ENCODE measurements around the gene CTTNBP2. TPM values are rescaled to one million over a fixed set of nuclear protein-coding genes. Genes with fewer than 3 reads are reported as not detected.
A peak's percentile ranks its signal among the peaks of the same experiment; 100 is the strongest.

Gene CTTNBP2
- total and polyA plus RNA-seq, 12 donors, result 1.2 to 6.7 (median 3.9) TPM

GRCh38 chr7:117755136-117755535 lies 118.1 kb downstream of the CTTNBP2 start:
- no peak for TF ChIP-seq CTCF (IDR thresholded peaks at IDR 0.05)
- TF ChIP-seq POLR2A (IDR thresholded peaks at IDR 0.05), result no peak
- H3K36me3 ChIP-seq (replicated peaks in 1 of 2), result no peaks in the 10 kb centered on the region
- H3K4me1 ChIP-seq (replicated peaks in 1 of 2), result no peaks in the 10 kb centered on the region
- intact Hi-C loops (cut with DNase I), result loop anchor here in 1 of 2 donors (10.0 kb wide), 1 partner anchor 340 kb away; no protein-coding TSS in a partner anchor
- DNase-seq, result no peak
- no peak overlapping the region for H3K27ac ChIP-seq
- WGBS, 4 donors, result 67 to 80% (median 73%) methylated on average over 2 of the region's 2 CpGs
- no peak overlapping the region for H3K4me3 ChIP-seq
- H3K27me3 ChIP-seq, result no peaks in the 10 kb centered on the region
- no peaks in the 10 kb centered on the region for H3K9me3 ChIP-seq (replicated peaks in 1 of 3)

DNA sequence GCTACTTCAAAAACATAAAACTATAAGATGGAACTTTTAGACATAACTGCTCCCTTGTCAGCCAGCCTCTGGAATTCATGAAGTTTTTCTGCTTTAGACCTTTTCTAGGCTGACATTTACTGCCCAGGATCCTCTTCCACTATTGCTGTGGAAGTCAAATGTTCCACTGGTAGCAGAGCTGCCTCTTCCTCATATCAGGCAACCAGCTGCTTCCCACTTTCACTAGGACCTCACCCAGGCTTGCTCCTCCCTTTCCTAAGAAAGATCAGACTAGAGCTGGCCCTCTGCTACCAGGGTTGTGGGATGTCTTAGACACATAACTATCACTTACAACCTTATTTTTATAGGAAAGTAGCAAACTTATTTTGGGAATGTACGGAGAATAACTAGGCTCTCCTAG lies 121.5 kb downstream of the CTTNBP2 start:
- H3K36me3 ChIP-seq (replicated peaks in 1 of 2), result no peaks in the 10 kb centered on the region
- DNase-seq, result peak in 2 of 7 donors; percentile 24 to 29
- 80 to 97% (median 83%) methylated on average over 1 of the region's 1 CpG for WGBS, 4 donors
- no peak overlapping the region for H3K4me3 ChIP-seq
- H3K9me3 ChIP-seq (replicated peaks in 1 of 3), result no peaks in the 10 kb centered on the region
- H3K27ac ChIP-seq, result no peak overlapping the region
- no peaks in the 10 kb centered on the region for H3K4me1 ChIP-seq (replicated peaks in 1 of 2)
- intact Hi-C loops (cut with DNase I), result loop anchor here in 1 of 2 donors (10.0 kb wide), 1 partner anchor 343 kb away; no protein-coding TSS in a partner anchor
- TF ChIP-seq POLR2A (IDR thresholded peaks at IDR 0.05) (no peak), CTCF (IDR thresholded peaks at IDR 0.05) (no peak)
- no peaks in the 10 kb centered on the region for H3K27me3 ChIP-seq

- no peaks in the 10 kb centered on the region for H3K9me3 ChIP-seq (replicated peaks in 1 of 3)
- no peak for TF ChIP-seq POLR2A (IDR thresholded peaks at IDR 0.05)
- peak; percentile 27 to 57 (median 45) for TF ChIP-seq CTCF (IDR thresholded peaks at IDR 0.05)
- H3K4me1 ChIP-seq (replicated peaks in 1 of 2), result no peaks in the 10 kb centered on the region
- no peak overlapping the region for H3K27ac ChIP-seq
- H3K4me3 ChIP-seq, result no peak overlapping the region
- H3K27me3 ChIP-seq, result no peaks in the 10 kb centered on the region
- DNase-seq, result no peak
- no peaks in the 10 kb centered on the region for H3K36me3 ChIP-seq (replicated peaks in 1 of 2)
- intact Hi-C loops (cut with DNase I), result loop anchor here in 1 of 2 donors (10.0 kb wide), 1 partner anchor 344 kb away; no protein-coding TSS in a partner anchor
- WGBS, 4 donors, result 39 to 49% (median 45%) methylated on average over 8 of the region's 8 CpGs
These were observed 122.4 kb downstream of the CTTNBP2 start for GRCh38 chr7:117750612-117751563.

DNA sequence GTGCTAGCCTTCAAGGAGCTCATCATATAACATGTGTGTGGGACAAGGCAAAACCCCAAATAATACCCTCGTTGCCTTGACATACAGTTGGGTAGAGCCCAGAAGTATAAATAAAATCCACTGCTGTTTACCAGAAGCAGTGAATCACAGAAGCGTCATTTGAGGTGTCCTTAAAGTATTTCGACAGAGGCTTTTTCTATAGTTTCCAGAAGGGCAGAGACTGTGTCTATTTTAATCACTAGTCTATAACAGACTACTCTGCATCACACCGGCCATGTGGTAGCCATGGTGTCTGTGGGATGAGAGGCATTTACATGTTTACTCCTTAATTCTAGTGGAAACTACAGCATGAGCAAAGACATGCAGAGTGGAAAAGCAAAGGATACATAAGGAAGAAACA lies 131.3 kb downstream of the CTTNBP2 start:
- no peaks in the 10 kb centered on the region for H3K27me3 ChIP-seq
- H3K4me3 ChIP-seq, result no peak overlapping the region
- no peaks in the 10 kb centered on the region for H3K9me3 ChIP-seq (replicated peaks in 1 of 3)
- no peak overlapping the region for H3K27ac ChIP-seq
- no peaks in the 10 kb centered on the region for H3K4me1 ChIP-seq (replicated peaks in 1 of 2)
- 72 to 80% (median 76%) methylated on average over 4 of the region's 4 CpGs for WGBS, 4 donors
- TF ChIP-seq POLR2A (IDR thresholded peaks at IDR 0.05), result no peak
- TF ChIP-seq CTCF (IDR thresholded peaks at IDR 0.05), result no peak
- intact Hi-C loops (cut with DNase I), result no loop called here
- H3K36me3 ChIP-seq (replicated peaks in 1 of 2), result no peaks in the 10 kb centered on the region
- DNase-seq, result no peak

Data from adrenal gland (tissue), 12 donors.